GM21529 (cell line): Measurements from ENCODE around the gene SHISAL2B.
"Not testable (repeated sequence)": the region's sequence is repeated elsewhere in the genome, so short reads cannot be mapped to it uniquely, and the experiment has no call there.

Source experiments
- ATAC-seq: cut with Tn5 transposase; IDR thresholded peaks from one replicate; pipeline ENCODE4 v1.9.1; 2021; ENCODE audit not compliant: unreplicated experiment

The SHISAL2B gene

GRCh38 chr5:64696414-64696813, 6.1 kb downstream of the SHISAL2B start:
- ATAC-seq, result not testable (repeated sequence)

- no peak for ATAC-seq
These were observed 10.5 kb downstream of the SHISAL2B start for GRCh38 chr5:64700765-64701164.

- ATAC-seq, result not testable (repeated sequence)
These were observed 15.8 kb downstream of the SHISAL2B start for GRCh38 chr5:64706074-64706473.

GRCh38 chr5:64707191-64707590, 16.9 kb downstream of the SHISAL2B start:
- ATAC-seq, result no peak

GRCh38 chr5:64714495-64714894, 24.2 kb downstream of the SHISAL2B start:
- ATAC-seq, result not testable (repeated sequence)

GRCh38 chr5:64722588-64722987, 32.3 kb downstream of the SHISAL2B start:
- ATAC-seq, result no peak

- ATAC-seq, result no peak
These were observed 36.8 kb downstream of the SHISAL2B start for GRCh38 chr5:64727150-64727549.

GRCh38 chr5:64742411-64742810, 52.1 kb downstream of the SHISAL2B start:
- ATAC-seq, result no peak

GRCh38 chr5:64742821-64743220, 52.5 kb downstream of the SHISAL2B start:
- ATAC-seq, result no peak

GRCh38 chr5:64744914-64745313, 54.6 kb downstream of the SHISAL2B start:
- no peak for ATAC-seq

GRCh38 chr5:64746446-64746845, 56.1 kb downstream of the SHISAL2B start:
- ATAC-seq, result no peak

GRCh38 chr5:64749385-64749784, 59.1 kb downstream of the SHISAL2B start:
- no peak for ATAC-seq

- ATAC-seq, result no peak
These were observed 63.8 kb downstream of the SHISAL2B start for GRCh38 chr5:64754066-64754465.

- no peak for ATAC-seq
These were observed 68.6 kb downstream of the SHISAL2B start for GRCh38 chr5:64758901-64759300.

- ATAC-seq, result no peak
These were observed 69.8 kb downstream of the SHISAL2B start for GRCh38 chr5:64759960-64760660.

GRCh38 chr5:64763948-64764503, 73.7 kb downstream of the SHISAL2B start:
- ATAC-seq, result no peak

GRCh38 chr5:64765804-64766504, 75.7 kb downstream of the SHISAL2B start:
- ATAC-seq, result no peak

- no peak for ATAC-seq
These were observed 76.6 kb downstream of the SHISAL2B start for GRCh38 chr5:64766941-64767340.
